Left lung (tissue), 10 donors: ENCODE data around the gene HSPA8. TPM values are rescaled to one million over a fixed set of nuclear protein-coding genes. Genes with fewer than 3 reads are reported as not detected.
A peak's percentile ranks its signal among the peaks of the same experiment; 100 is the strongest.

ENCODE experiments used
- ATAC-seq: fragments of 200-7000 bp; cut with Tn5 transposase; one replicate; pipeline ENCODE4 v1.9.1; 2020; ENCODE audit warnings: moderate library complexity
- DNase-seq, 4 donors: peaks; one replicate each; pipeline ENCODE4 v3.0.0-alpha.2; 2013 to 2020
- H3K27ac ChIP-seq, 2 donors: fragments of 200-600 bp; sonication (generic) in 1 of 2; one replicate each; pipeline versions ENCODE4 v1.5.0 to v1.8.0; 2020 to 2021
- H3K27me3 ChIP-seq, 2 donors: fragments of 200-600 bp; sonication (generic) in 1 of 2; one replicate each; pipeline versions ENCODE4 v1.5.0 to v1.8.0; 2020 to 2021
- H3K36me3 ChIP-seq, 2 donors: fragments of 200-600 bp; sonication (generic) in 1 of 2; one replicate each; pipeline versions ENCODE4 v1.5.0 to v1.8.0; 2020 to 2021
- H3K4me1 ChIP-seq, 2 donors: fragments of 200-600 bp; one replicate each; pipeline ENCODE4 v1.8.0; 2021
- H3K4me3 ChIP-seq, 2 donors: fragments of 200-600 bp; sonication (generic) in 1 of 2; one replicate each; pipeline versions ENCODE4 v1.5.0 to v1.8.0; 2020 to 2021; ENCODE audit warnings: mild to moderate bottlenecking in 1 of 2
- H3K9me3 ChIP-seq, 2 donors: fragments of 200-600 bp; sonication (generic) in 1 of 2; one replicate each; pipeline versions ENCODE4 v1.5.0 to v1.8.0; 2020 to 2021
- CTCF ChIP-seq, 2 donors: fragments of 200-600 bp; sonication (generic) in 1 of 2; IDR thresholded peaks; one replicate each; pipeline versions ENCODE4 v1.5.0 to v1.8.0; 2021; ENCODE audit warnings: antibody characterized with exemption in 2 of 2
- intact Hi-C, 2 donors: fragments of 100-400 bp; cut with DNase I; formaldehyde crosslinking; loops; one replicate each; pipeline versions ENCODE4 v1.11.2 to v1.14.2; 2022
- polyA plus RNA-seq, 6 donors: library from polyadenylated mRNA; unstranded; fragments of 120-200 nt; gene quantifications; one replicate each; pipeline ENCODE4 v1.2.1, GENCODE V29; 2013; ENCODE audit not compliant: insufficient read length in 6 of 6
- total RNA-seq, 2 donors: library from RNA; stranded (reverse); fragmentation: NEBNext Ultra II Directional; extraction: Animal tissue kit (Norgen Biotek cat#: 25700); gene quantifications; one replicate each; pipeline ENCODE4 v1.2.1, GENCODE V29; 2021
- donor health status: DM: no; HTN: yes; CAD: no.
- donor health status: DM: no; HTN: no; CAD: no.

Gene HSPA8
- total and polyA plus RNA-seq, 8 donors = 823 to 1,371 (median 1,074) TPM

DNA sequence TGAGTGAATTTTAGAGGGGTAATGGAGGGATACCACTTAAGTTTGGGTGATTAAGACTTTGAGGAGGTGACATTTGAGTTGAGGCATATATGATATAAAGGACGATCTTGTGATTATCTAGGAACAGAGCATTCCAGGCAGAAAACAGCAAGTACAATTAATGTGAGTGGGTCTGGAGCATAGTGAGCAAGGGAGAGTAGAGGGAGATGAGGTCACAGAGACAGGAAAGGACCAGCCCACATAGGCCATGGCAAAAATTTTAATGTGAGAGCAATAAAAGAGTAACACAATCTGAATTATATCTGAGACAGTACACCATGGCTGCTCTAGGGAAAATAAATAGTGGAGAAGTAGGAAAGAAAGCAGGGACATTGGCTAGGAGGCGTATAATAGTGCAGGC is 14.5 kb upstream of the HSPA8 start:
- intact Hi-C loops = no loop called here
- no peak overlapping the region for H3K4me3 ChIP-seq
- H3K27ac ChIP-seq = no peak overlapping the region
- H3K36me3 ChIP-seq = no peaks in the 10 kb centered on the region
- no peak for TF ChIP-seq CTCF (IDR thresholded peaks at IDR 0.05)
- no peaks in the 10 kb centered on the region for H3K9me3 ChIP-seq
- H3K27me3 ChIP-seq = no peaks in the 10 kb centered on the region
- H3K4me1 ChIP-seq = peaks cover 0 to 9% of the 10 kb centered on the region in 2 donors
- ATAC-seq = no peak
- no peak for DNase-seq

- no peak for ATAC-seq
- Histone ChIP-seq H3K27ac (no peak overlapping the region), H3K4me1 (peaks cover 0 to 34% of the 10 kb centered on the region in 2 donors), H3K4me3 (no peak overlapping the region), H3K36me3 (no peaks in the 10 kb centered on the region), H3K9me3 (no peaks in the 10 kb centered on the region), H3K27me3 (no peaks in the 10 kb centered on the region)
- no peak for TF ChIP-seq CTCF (IDR thresholded peaks at IDR 0.05)
- no peak for DNase-seq
- intact Hi-C loops = no loop called here
These were observed 11.6 kb upstream of the HSPA8 start for GRCh38 chr11:123073343-123074057.

- TF ChIP-seq CTCF (IDR thresholded peaks at IDR 0.05) = no peak
- H3K27ac ChIP-seq = no peak overlapping the region
- no peak overlapping the region for H3K4me3 ChIP-seq
- no peaks in the 10 kb centered on the region for H3K36me3 ChIP-seq
- H3K9me3 ChIP-seq = no peaks in the 10 kb centered on the region
- no peak for DNase-seq
- ATAC-seq = no peak
- no peaks in the 10 kb centered on the region for H3K27me3 ChIP-seq
- intact Hi-C loops = no loop called here
- peaks cover 0 to 38% of the 10 kb centered on the region in 2 donors for H3K4me1 ChIP-seq
These were observed 10.8 kb upstream of the HSPA8 start for GRCh38 chr11:123072762-123073161.

GRCh38 chr11:123072332-123072761 is 10.4 kb upstream of the HSPA8 start:
- H3K4me1 ChIP-seq = peaks cover 0 to 38% of the 10 kb centered on the region in 2 donors
- no peak overlapping the region for H3K27ac ChIP-seq
- no peak overlapping the region for H3K4me3 ChIP-seq
- no peaks in the 10 kb centered on the region for H3K36me3 ChIP-seq
- DNase-seq (no peak), ATAC-seq (peak; percentile 30)
- intact Hi-C loops = no loop called here
- H3K27me3 ChIP-seq = no peaks in the 10 kb centered on the region
- TF ChIP-seq CTCF (IDR thresholded peaks at IDR 0.05) = no peak
- no peaks in the 10 kb centered on the region for H3K9me3 ChIP-seq

DNA sequence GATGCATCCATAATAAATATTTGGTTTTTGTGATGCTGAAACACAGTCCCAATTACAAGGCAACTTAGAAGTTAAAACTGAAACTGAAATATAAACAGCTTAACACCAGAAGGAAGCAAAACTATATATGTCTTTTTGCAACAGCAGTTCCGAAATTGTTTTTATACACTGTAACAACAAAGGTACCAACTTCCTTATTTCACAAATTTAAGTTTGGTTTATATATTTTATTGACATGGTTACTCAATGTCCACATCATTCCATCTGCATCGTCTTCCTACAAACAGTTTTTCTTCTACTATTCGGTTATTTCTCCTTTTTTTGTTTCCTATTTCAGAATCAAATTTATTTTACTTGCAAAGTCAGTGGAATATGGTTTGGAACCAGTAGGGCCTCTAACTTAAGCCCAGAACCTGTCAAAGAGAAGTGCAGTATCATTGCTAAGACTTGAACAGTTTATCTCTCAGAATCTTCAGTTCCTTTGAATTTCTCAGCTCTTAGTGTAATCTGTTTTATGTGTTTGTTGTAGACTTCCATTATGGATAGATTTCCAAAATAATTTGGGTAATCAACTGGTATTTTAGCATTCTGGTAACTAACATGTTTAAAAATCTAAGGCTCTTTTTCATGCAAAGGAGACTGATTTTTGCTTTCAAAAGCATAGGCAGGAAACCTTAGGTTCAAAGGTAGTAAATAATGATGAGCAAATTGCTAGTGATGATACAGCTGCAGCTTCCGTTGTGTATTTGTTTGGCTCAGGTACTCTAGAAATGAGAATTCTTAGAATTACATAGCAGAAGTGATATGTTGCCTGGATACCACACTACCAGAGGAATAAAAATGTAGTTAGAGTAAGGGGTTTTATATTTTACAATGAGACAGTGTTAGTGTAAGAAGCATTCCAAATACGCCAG is 8.2 kb upstream of the HSPA8 start:
- H3K27me3 ChIP-seq = no peaks in the 10 kb centered on the region
- TF ChIP-seq CTCF (IDR thresholded peaks at IDR 0.05) = no peak
- H3K4me3 ChIP-seq = peak overlapping the region; percentile 4 to 23
- no peaks in the 10 kb centered on the region for H3K36me3 ChIP-seq
- H3K9me3 ChIP-seq = no peaks in the 10 kb centered on the region
- peaks cover 0 to 55% of the 10 kb centered on the region in 2 donors for H3K4me1 ChIP-seq
- intact Hi-C loops = no loop called here
- no peak for DNase-seq
- H3K27ac ChIP-seq = peak overlapping the region; percentile 49 to 82
- ATAC-seq = peak; percentile 37
